ENCODE measurements around the gene PAM16.

The PAM16 gene

DNA sequence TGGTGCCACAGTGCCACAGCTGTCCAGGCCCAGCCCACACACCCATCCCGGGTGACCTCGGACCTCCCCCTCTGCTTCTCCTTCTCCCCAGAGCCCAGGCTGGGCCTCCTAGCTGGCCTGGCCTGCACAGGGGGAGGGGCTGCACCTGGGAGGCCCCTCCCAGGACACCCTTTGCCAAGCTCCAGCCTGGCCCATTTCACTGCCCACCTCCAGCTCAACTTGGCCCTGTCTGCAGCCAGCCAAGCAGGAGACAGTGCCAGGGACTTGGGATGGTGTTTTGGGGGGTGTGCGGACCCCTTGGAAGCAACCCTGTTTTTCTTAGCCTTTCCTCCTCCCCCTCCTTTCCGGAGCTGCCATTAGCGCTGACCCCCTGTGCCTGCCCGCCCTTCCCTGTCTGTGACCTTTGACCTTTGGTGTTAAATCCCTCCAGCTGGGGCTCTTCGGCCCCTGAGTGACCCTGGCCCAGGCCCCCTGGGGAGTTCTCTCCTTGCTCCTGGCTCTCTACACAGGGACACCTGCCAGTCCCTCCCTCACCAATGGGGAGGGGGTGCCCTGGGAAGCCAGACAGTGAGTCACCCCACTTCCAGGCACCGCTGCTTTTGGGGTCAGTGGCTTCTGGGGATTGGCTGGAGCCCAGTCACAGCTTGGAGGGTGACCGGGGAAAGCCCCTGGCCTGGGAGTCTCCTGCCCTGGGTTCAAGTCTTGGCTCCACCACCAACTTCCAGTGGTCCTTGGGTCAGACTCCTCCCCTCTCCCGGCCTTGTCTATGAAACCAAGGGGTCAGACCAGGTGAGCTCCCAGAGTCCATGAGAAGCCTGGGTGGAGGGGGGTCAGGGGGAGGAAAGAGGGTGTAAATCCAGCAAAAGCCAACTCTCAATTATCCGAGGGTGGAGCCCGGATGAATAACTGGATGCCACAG, 33.3 kb downstream of the PAM16 start:
- no peak for DNase-seq

DNA sequence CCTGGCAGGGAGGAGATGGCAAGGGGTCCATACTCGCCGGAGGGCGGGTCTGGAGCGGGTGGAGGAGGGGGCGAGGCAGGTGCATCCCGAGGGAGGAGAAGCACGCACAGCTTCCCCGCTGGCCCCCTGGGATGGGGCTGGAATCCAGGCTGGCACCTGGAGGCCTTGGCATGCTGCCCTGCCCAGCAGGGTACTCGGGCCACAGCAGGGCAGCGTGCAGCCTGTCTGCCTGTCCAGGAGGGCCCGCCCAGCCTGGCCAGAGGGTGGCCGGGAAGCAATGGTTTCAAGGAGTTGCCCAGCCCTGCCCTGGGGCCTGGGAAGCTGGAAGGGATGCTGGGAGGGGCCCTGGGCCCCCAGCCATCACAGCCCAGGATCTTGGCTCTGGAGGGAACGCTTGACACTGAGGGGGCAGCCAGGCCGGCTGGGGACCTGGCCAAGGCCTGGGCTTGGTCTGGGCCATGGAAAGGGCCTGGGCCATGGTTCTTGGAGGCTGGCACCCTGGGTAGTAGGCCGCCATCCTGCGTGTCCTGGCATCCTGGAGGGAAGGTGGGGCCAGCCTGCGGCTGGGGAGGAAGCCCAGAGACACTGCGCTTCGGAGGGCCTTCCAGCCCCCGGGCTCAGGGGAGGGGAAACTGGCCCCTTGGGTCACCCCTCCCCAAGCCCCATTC, 34.1 kb downstream of the PAM16 start:
- DNase-seq = no peak

DNA sequence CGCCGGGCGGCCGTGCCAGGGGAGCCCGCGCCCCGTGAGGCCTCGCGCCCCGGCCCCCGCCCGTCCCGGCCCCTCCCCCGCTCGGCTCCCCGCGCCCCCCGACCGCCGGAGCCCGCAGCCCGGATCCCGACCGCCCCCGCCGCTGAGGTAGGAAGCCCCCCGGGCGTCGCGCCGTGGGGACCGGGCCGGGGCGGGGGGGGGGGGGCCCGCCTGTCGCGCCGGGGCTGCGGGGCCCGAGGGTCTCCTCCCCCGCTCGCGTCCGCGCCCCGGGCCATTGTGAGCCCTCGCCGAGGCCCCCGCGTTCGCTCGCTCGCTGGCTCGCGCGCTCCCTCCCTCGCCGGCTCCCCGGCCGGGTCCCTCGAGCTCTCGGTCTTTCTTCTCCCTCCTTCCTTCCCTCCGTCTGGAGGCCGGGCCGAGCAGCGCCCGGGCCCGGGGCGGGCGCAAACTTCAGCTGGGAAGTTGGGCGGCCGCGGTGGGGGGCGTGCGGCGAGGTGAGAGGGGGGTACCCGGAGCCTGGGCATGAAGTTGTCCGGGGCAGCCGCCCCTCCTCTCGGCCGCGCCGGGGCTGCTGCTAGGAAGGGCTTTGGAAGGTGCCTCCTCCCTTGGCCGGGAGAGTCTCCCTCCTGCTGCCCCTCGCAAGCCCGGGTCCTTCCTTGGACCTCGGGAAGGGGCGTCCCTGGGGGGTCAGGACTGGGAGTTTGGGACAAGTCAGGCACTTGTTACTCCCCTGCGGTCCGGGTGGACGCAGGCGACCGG, 34.8 kb downstream of the PAM16 start:
- no peak for DNase-seq

DNA sequence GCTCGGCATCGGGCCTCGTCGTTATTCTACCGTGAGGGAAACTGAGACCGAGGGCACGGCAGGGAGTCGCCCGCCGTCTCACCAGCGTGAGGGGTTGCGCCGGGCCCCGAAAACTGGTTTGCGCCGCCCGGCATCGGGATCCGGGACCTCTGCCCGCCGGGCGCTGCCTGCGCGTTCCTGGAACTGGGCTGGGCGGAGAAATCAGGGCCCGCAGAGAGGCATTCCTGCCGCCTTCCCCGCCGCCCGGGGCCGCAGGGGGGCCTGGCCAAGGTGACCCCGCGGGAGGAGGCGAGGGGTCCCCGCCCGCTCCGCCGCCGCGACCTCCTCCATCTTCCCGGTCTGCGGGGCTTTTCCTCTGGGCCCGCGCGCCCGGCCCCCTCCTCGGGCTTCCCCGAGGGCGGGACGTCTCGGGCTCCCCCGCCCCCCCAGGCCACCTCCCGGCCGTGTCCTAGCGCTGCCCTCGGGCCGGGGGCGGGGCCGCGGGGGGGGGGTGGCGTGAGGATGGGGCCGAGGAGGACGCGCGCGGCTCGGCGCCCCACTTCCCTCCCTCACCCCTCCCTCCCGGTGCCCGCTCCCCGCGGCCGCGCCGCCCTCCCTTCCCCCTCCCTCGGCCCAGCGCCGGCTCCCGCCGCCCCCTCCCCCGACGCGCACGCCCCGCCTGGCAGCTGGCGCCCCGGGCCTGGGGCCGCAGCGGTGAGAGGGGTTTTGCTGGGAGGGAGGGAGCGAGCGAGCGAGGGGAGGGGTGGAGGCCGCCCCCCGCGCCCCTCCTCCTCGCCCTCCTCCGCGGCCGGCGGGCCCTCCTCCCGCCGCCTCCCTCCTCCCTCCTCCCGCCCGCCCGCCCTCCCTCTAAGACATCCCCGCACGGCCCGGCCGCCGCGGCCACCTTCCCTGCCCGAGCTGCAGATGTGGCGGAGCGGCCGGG, 35.7 kb downstream of the PAM16 start, which contains the start of gene GLIS2:
Gene GLIS2, plus strand, starts transcription at position 882 of the 922 bp plus-strand sequence. CDS start 16,214 bp downstream, outside the sequence.
- peak; percentile 76 for DNase-seq

DNA sequence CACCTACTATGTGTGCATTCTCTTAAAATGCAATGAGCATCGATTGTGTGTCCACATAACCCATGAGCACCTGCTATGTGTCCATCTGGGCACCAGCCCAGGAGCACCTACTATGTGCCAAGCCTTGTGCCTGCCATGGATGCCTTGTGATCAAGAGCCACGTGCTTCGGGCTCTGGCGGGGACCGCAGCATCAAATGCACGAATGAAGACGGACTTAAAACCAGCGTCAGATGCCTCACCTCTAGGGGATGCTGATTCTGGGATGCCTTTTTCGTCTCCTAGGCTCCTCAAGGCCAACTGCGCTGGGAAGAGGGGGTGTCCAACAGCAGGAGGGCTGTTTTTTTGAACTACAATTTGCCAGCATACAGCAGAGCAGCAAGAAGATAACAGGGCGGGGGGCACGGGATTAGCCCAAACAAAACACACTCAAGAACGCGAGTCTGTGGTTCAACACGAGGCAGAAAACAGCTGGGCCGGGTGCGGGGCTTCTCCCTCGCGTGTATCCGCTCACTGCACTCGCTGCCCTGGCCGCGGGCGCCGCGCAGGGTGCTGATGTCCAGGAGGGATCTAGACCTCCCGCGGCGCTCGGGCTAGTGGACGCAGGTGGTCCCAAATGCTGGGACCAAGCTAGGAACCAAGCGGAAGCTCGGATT, 36.5 kb downstream of the PAM16 start:
- peak; percentile 68 for DNase-seq

DNA sequence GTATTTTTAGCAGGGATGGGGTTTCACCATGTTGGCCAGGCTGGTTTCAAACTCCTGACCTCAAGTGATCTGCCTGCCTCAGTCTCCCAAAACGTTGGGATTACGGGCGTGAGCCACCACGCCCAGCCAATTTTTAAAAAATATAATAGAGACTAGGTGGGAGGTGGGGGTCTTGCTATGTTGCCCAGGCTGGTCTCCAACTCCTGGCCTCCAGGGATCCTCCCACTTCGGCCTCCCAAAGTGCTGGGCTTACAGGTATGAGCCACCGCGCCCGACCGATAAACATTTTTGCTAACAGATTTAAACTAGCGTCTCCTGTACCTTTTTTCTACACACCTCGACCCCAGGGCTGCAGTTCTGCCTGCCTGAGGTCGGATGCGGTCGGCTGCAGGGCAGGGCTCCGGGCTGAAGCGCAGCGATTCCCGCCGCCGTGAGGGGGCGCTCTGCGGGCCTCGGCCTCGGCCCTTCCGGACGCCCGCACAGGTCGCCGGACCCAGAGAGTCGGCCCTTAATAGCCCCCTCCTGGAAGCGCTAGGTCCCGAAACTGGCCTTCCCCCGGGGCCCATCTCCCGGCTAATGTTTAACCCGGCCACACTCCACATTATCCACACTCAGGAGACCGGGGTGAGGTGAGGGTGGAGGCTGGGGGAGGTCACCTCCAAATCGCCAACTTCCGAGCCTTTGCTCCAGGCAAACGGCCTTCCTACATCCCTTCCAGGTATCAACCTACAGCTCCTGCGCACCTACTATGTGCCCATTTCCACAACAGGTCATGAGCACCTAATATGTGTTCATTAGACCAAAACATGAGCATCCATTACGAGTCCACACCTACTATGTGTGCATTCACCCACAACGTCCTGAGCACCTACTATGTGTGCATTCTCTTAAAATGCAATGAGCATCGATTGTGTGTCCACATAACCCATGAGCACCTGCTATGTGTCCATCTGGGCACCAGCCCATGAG, 37.3 kb downstream of the PAM16 start:
- no peak for DNase-seq

DNA sequence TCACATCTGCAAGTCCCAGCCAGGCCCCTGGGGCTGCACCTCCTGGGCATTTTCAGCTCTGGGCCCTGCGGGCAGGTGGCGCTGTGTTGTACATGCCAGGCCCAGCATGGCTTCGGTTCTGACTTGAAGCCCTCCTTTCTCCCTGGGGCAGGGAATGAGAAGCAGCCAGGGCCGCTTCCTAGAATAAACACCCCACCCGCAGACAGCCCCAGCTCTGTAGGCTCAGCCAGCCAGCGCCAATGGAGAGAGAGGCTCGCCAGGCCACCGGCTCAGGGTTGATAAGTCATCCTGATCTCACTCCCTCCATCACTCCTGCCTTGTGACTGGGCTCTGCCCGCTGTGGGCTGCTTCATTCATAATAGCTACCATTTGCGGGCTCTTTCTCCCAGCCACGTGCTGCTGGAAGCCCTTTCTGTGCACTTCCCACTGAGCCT, 41.3 kb downstream of the PAM16 start:
- DNase-seq = peak; percentile 86

DNA sequence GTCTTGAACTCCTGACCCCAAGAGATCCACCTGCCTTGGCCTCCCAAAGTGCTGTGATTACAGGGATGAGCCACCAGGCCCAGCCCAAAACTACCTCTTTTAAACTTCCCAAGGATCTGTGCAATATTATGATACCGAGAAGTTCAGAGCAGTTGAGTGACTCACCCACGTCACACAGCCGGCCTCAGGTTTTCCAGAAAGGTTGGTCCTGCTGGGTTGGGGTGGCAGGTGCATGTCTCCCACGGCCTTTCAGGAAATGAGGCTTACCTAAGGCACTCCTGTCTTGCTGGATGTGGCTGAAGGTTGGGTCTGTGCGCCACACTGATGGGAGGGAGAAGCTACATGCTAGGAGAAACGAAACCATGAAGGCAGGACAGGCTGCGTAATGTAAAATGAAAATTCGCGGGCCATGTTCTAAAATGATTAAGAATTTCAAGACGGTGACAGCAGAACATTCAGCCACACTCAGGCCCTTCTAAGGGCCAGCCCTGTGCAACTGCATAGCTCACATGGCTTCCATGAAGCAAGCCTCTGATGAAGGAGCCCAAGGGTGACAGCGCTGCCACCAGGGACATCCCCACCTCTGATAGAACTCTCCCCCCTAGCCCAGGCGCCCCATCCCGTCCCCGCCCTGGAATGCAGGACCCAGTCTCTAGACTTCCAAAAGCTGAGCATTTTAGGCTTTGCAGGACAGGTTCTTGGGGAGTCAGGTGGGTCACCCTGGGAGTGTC, 41.9 kb downstream of the PAM16 start:
- no peak for DNase-seq

DNA sequence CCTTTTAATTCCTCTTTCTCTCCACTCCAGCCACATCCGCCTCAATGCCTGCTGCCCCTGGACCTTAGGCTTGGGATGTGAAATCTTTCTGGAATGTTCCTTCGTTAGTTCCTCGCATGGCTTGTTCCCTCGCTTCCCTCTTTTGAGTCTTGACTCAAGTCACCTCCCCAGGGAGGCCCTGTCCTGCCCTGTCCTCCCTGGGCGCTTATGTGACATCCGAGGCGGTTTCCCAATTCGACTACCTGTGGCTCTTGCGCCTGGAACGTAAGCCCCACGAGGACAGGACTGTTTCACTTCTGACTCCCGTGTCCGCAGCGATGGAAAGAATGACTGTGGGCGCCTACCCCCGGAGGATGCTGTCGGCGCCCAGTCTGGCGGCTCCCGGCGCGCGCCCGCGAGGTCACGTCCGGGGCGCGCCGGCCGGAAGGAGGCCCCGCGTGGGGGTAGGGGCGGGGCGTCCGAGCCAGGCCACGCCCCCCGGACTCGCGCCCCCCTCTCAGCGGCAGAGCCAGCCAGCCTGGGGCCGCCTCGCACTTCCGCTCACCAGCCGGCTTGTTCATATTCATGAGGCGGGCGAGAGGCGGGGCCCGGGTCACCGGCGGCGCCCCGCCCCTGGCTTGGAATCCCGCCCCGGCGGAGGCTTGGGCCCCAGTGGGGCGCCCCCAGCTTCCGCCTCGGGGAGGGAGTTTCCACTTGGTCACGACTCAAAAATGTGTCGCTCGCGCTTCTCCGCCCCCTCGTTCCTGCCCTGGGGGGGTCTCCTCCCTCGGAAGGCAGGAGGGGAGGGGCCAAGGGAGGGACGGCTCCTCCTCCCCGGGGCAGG, 43.7 kb downstream of the PAM16 start:
- DNase-seq = peak; percentile 99

DNA sequence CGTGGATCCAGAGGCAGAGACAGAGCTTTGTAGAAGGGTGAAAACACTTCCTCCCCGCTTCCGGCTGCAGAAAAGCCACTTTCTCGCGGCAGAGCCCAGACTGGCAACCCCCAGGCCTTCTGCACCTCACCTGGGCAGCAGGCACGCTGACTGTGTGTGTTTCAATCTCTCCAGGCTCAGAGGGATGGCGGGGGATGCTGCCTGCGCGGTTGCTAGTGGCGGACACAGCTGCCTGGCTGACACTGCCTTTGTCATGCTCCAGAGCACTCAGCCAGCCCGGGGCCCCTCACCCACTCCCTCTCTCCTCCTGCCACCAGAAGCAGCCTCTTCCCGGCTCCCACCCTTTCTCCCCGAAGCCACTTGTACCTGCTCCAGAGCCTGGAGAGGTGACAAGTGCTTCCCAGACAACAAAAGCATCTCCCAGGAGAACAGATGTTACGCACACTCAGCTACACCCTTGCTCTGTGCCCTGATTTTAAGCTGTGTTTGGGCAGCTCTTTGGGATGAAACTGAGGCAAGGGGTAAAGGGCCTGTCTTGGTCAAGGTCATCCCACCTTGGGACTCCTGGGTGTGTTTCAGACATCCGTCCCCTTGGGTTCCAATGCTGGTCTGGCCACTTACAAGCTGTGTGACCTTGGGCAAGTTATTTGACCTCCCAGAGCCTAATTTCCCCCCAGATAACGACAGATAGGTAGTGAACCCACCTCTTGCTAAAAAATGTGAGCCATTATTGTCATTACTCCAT, 44.5 kb downstream of the PAM16 start:
- DNase-seq = peak; percentile 79

DNA sequence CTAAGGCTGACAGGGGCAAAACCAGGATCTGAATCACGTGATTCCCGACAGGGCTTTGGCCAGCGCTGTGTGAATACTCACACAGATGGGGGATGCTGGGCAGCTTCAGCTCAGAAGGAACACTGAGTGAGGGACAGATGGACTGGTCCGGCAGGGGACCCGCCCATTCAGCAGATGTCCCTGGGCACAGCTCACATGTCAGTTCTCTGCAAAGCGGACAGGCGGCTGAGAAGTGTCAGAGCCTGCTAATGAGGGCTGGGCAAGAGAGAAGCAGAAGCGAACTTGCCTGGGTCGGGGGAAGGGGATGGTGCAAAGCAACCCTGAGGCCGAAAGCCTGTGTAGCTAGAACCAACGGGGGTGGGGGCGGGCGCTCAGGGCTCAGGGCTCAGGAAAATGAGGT, 47.1 kb downstream of the PAM16 start:
- DNase-seq = no peak

DNA sequence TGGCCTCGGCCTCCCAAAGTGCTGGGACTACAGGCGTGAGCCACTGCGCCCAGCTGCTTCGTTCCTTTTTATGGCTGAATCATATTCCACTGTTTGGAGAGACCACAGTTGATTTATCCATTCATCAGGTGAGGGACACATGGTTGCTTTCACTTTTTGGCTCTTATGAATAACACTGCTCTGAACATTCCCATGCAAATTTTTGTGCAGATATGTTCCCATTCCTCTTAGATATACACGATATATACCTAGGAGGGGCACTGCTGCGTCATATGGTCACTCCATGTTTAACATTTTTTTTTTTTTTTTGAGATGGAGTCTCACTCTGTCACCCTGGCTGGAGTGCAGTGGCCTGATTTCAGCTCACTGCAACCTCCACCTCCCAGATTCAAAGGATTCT, 49.2 kb downstream of the PAM16 start:
- no peak for DNase-seq

DNA sequence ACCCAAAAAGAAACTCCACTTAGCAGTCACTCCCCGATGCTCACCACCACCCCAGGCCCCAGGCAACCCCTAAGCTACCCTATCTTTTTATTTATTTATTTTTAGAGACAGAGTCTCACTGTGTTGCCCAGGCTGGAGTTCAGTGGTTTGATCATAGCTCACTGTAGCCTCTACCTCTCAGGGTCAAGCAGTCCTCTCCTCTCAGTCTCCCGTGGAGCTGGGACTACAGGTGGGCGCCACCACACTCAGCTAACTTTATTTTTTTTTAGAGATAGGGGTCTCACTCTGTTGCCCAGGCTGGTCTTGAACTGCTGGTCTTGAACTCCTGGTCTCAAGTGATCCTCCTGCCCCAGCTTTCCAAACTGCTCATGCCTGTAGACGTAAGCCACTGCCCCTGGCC, 49.9 kb downstream of the PAM16 start:
- DNase-seq = no peak

DNA sequence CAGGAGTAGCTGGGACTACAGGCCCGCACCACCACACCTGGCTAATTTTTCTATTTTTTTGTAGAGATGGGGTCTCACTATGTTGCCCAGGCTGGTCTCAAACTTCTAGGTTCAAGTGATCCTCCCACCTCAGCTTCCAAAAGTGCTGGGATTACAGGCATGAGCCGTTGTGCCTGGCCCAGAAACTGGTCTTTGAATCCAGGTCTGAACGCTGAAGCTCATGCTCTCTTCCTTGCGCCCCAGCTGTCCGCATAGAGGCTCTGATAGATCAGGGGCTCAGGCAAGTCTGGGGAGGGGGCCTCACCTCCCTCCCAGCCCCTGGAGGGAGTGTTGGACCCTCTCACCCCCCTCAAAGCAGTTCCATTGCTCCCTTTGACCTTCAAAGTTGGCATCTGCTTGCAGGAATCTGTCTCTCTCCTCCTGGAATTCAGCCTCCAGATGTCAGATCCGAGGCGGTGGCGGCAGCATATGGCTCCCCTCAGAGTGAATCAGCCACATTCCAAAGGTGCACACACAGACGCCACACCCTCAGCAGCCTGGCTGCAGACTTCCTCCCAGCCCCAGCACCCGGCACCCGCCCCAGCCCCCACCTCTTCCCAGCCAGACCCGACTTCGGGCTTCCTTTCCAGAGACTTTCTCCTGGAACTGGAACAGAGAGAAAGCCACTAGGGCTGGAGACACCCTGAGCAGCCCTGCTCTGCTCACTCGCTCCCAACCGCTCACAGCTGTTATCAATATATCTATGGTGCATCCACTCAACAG, 52.2 kb downstream of the PAM16 start:
- no peak for DNase-seq

DNA sequence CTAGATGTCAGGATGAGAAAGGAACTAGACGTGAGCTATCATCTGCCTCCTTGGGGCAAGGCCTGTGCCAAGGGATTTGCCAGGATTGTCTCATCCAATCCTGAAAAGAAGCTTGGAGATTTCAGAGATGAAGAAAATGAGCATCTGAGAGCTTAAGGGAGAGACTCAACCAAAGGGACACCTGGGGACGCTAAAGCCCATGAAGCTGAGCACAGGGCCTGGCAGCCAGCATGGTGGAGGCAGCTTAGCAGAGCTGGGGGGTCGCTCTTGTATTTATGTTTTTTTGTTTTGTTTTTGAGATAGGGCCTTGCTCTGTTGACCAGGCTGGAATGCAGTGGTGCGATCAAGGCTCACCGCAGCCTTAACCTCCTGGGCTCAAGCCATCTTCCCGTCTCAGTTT, 53.6 kb downstream of the PAM16 start:
- no peak for DNase-seq

DNA sequence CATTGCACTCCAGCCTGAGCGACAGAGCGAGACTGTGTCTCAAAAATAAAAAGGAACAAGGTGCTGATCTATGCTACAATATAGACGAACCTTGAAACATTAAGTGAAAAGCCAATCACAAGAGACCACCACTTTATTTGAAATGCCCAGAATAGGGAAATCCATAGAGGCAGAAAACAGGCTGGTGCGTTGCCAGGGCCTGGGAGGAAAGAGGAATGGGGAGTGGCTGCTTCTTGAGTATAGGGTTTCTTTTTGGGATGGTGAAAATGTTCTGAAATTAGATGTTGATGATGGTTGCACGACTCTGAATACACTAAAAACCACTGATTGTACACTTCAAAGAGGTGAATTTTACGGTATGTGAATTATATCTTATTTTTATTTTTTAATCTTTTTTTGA, 55.5 kb downstream of the PAM16 start:
- no peak for DNase-seq

DNA sequence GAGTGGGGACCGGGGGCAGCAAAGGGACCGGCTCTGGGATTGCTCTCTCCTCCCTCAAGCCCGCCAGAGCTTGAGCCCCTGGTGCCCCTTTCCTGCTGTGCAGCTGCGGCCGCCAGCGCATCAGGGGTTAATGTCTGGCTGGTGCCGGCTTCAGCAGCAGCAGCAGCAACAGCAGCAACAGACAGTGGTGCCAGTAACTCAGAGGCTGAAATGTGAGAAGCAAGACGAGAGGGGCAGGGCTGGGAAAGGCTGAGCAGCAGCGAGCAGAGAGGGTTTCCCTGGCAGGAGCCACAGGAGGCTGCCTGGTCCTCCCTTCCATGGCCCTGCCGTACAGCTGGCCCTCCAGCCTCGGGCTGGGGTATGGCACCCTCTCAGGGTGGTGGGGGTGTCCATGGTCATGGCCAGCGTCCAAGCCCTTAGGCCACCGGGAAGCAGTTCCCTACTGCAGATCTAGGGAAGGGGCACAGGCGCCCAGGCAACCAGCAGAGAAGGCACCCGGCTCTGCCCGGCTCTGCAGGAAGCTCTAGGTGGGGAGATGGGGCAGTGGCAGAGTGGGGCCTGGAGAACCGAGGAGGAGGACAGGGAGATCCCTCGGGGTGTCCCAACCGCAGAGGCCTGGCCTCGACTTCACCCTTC, 57.2 kb downstream of the PAM16 start:
- DNase-seq = no peak

All from activated effector memory CD4-positive, alpha-beta T cell treated with anti-CD3 and anti-CD28 coated beads, Interleukin-2, amount 50 U/mL, for 16 hours (primary cell).